ENCODE results near the gene CEACAM1. TPM values are rescaled to one million over a fixed set of nuclear protein-coding genes. Genes with fewer than 3 reads are reported as not detected.

Gene CEACAM1
- total RNA-seq, 1 experiment from 2014 or later = 1.5 TPM

GRCh38 chr19:42521346-42522030 lies 6.8 kb downstream of the CEACAM1 start:
- no CpG with 5 or more reads among the region's 6 CpGs for WGBS (ENCODE audit: extremely low coverage, insufficient read length, low lambda C conversion rate)

More at GRCh38 chr19:42521346-42522030, 6.8 kb downstream of the CEACAM1 start:
- no peak for TF ChIP-seq CTCF (conservative IDR thresholded peaks at IDR 0.05)
- H3T11ph ChIP-seq (ENCODE audit: low read length) = no peak overlapping the region
- no peak overlapping the region for H3K27ac ChIP-seq (ENCODE audit: insufficient read length, low read depth, low read length)
- H3K9me3 ChIP-seq (ENCODE audit: control insufficient read depth, low read depth, low read length) = no peaks in the 10 kb centered on the region
- H2BK20ac ChIP-seq (ENCODE audit: low read depth, low read length, poor library complexity, severe bottlenecking) = no peak overlapping the region
- Mint-ChIP-seq H3K36me3 (ENCODE audit: insufficient read depth in 1 of 3, low read depth in 3 of 3) (no peaks in the 10 kb centered on the region), H3K27me3 (ENCODE audit: low read depth) (peaks cover 8% of the 10 kb centered on the region), H3K27ac (no peak overlapping the region), H3K9me3 (no peaks in the 10 kb centered on the region), H3K4me1 (peaks cover 8% of the 10 kb centered on the region in 2 experiments), H3K4me3 (no peak overlapping the region)
- H3K4ac ChIP-seq (ENCODE audit: low read depth, low read length) = no peak overlapping the region
- no peak overlapping the region for H2BK5ac ChIP-seq (ENCODE audit: insufficient read length, low read length)
- DNase-seq = no peak
- no peak overlapping the region for H2BK120ac ChIP-seq (ENCODE audit: low read depth, low read length, poor library complexity, severe bottlenecking)
- H4K20me1 ChIP-seq (ENCODE audit: control insufficient read depth, insufficient read depth, insufficient read length) = no peaks in the 10 kb centered on the region
- H3K23ac ChIP-seq (ENCODE audit: insufficient read length, low read depth, low read length) = no peak overlapping the region
- H3K79me2 ChIP-seq (ENCODE audit: insufficient read depth, low read length) = no peaks in the 10 kb centered on the region
- H3K79me1 ChIP-seq (ENCODE audit: insufficient read depth, low read depth, low read length, poor library complexity, severe bottlenecking) = no peaks in the 10 kb centered on the region
- no peak overlapping the region for H2AK5ac ChIP-seq (ENCODE audit: insufficient read length, low read length)
- no peak overlapping the region for H4K5ac ChIP-seq (ENCODE audit: insufficient read length, low read depth, low read length)
- H2BK12ac ChIP-seq (ENCODE audit: insufficient read length, low read depth, low read length) = no peak overlapping the region
- 0 out of 2 replicates have a peak overlapping the region, but pooled peaks have one; percentile 37 for H2BK15ac ChIP-seq (ENCODE audit: low read depth, low read length)
- H3K18ac ChIP-seq (ENCODE audit: insufficient read length, low read depth, low read length) = no peak overlapping the region
- H2AFZ ChIP-seq (ENCODE audit: low read length) = no peak overlapping the region
- no peak overlapping the region for H4K8ac ChIP-seq (replicated peaks; ENCODE audit: insufficient read length, low read depth, low read length)
- no peak overlapping the region for H3K9ac ChIP-seq (ENCODE audit: extremely low read depth, insufficient read length, low read length)
- H3K27me3 ChIP-seq (ENCODE audit: insufficient read depth, low read length) = no peaks in the 10 kb centered on the region
- no peak overlapping the region for H3K56ac ChIP-seq (ENCODE audit: insufficient read length, low read depth, low read length)
- H3K14ac ChIP-seq (ENCODE audit: insufficient read depth, low read length) = no peak overlapping the region
- no peaks in the 10 kb centered on the region for H3K4me1 ChIP-seq (ENCODE audit: insufficient read depth, low read length)
- no peak overlapping the region for H4K91ac ChIP-seq (ENCODE audit: insufficient read length, low read depth, low read length)
- H3K23me2 ChIP-seq (ENCODE audit: insufficient read length, low read depth, low read length, poor library complexity, severe bottlenecking) = no peaks in the 10 kb centered on the region
- H3K4me2 ChIP-seq (ENCODE audit: insufficient read depth, insufficient read length, low read length) = no peak overlapping the region
